Mesendoderm (in vitro differentiated cells): ENCODE results near the gene AFMID.
"Not testable (repeated sequence)": the region's sequence is repeated elsewhere in the genome, so short reads cannot be mapped to it uniquely, and the experiment has no call there.

Experiments used
- DNase-seq: peaks from one replicate; pipeline ENCODE4 v3.0.0; 2013
- H2AK5ac ChIP-seq: 2 replicates; pipeline ENCODE4 v1.6.1; 2013; ENCODE audit warnings: low read length, inconsistent platforms
- H2BK120ac ChIP-seq: 2 replicates; pipeline ENCODE4 v1.6.1; 2013; ENCODE audit warnings: low read depth, mild to moderate bottlenecking, low read length, moderate library complexity, mixed read lengths
- H2BK15ac ChIP-seq: replicated peaks from 2 replicates; pipeline ENCODE4 v1.6.1; 2013; ENCODE audit warnings: low read depth, mild to moderate bottlenecking, moderate library complexity
- H2BK5ac ChIP-seq: 2 replicates; pipeline ENCODE4 v1.6.1; 2013; ENCODE audit warnings: low read length, inconsistent platforms
- H3K18ac ChIP-seq: 2 replicates; pipeline ENCODE4 v1.6.1; 2013; ENCODE audit warnings: mild to moderate bottlenecking, low read length, mixed read lengths
- H3K23ac ChIP-seq: one replicate; pipeline ENCODE4 v1.6.1; 2013; ENCODE audit warnings: low read length
- H3K27ac ChIP-seq: 2 replicates; pipeline ENCODE4 v1.5.1; 2013; ENCODE audit warnings: low read depth, mild to moderate bottlenecking, inconsistent platforms, low read length, moderate library complexity
- H3K27me3 ChIP-seq: 2 replicates; pipeline ENCODE4 v1.6.1; 2013; ENCODE audit warnings: low read length, control low read depth, mild to moderate bottlenecking, inconsistent platforms; ENCODE audit not compliant: insufficient read depth, poor library complexity
- H3K36me3 ChIP-seq: 2 replicates; pipeline ENCODE4 v1.6.1; 2013; ENCODE audit warnings: low read length, inconsistent platforms; ENCODE audit not compliant: control insufficient read depth, insufficient read depth
- H3K4ac ChIP-seq: one replicate; pipeline ENCODE4 v1.6.1; 2013; ENCODE audit warnings: low read depth, mild to moderate bottlenecking, low read length, moderate library complexity
- H3K4me1 ChIP-seq: 2 replicates; pipeline ENCODE4 v1.6.1; 2013; ENCODE audit warnings: low read depth, low read length, inconsistent platforms; ENCODE audit not compliant: control insufficient read depth
- H3K4me2 ChIP-seq: 2 replicates; pipeline ENCODE4 v1.6.1; 2013; ENCODE audit warnings: low read length
- H3K4me3 ChIP-seq: 2 replicates; pipeline ENCODE4 v1.5.1; 2013; ENCODE audit warnings: mild to moderate bottlenecking, low read length
- H3K56ac ChIP-seq: one replicate; pipeline ENCODE4 v1.6.1; 2013; ENCODE audit warnings: low read length
- H3K79me1 ChIP-seq: 2 replicates; pipeline ENCODE4 v1.6.1; 2013; ENCODE audit warnings: low read length, inconsistent platforms
- H3K79me2 ChIP-seq: 2 replicates; pipeline ENCODE4 v1.6.1; 2013; ENCODE audit warnings: mild to moderate bottlenecking, low read length; ENCODE audit not compliant: control insufficient read depth, insufficient read depth
- H3K9ac ChIP-seq: 2 replicates; pipeline ENCODE4 v1.6.1; 2013; ENCODE audit warnings: low read length, inconsistent platforms
- H4K5ac ChIP-seq: one replicate; pipeline ENCODE4 v1.6.1; 2013; ENCODE audit warnings: low read length
- H4K8ac ChIP-seq: one replicate; pipeline ENCODE4 v1.6.1; 2013; ENCODE audit warnings: low read depth, mild to moderate bottlenecking, control low read depth, low read length, moderate library complexity
- WGBS: extraction: QIAGEN DNeasy Blood & Tissue Kit; methylation state at CpG from one replicate; pipeline ENCODE4 v1.1.7; 2013; ENCODE audit warnings: low lambda C conversion rate, missing lambda C conversion rate; ENCODE audit not compliant: insufficient coverage; ENCODE audit errors: extremely low coverage; 5-methylcytosine and 5-hydroxymethylcytosine counted together

AFMID gene

DNA sequence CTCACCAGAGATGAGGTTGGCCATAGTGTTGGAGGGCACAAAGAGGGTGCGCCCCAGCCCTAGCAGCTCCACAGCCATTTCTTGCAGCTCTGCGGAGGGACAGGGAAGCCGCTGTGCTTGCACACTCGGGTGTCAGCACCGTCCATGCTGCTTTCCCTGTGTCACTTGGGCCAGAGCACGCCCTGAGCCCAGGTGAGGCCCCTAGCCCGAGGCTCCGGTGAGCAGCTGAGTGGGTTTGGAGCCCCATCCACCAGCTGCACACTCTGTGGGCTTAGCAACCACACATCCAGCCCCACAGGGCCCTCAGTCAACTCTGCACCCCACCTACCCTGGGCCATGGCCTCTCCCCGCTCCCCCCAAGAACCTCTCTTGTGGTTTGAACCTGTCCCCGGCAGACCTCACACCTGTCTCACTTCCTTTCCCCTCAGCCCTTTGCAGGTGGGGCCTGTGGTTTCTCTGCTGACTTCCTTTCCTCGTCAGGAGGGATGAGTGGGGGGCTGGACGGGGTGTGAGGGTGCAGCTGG lies 65.0 kb downstream of the AFMID start:
- H3K4me3 ChIP-seq, result no peak overlapping the region

DNA sequence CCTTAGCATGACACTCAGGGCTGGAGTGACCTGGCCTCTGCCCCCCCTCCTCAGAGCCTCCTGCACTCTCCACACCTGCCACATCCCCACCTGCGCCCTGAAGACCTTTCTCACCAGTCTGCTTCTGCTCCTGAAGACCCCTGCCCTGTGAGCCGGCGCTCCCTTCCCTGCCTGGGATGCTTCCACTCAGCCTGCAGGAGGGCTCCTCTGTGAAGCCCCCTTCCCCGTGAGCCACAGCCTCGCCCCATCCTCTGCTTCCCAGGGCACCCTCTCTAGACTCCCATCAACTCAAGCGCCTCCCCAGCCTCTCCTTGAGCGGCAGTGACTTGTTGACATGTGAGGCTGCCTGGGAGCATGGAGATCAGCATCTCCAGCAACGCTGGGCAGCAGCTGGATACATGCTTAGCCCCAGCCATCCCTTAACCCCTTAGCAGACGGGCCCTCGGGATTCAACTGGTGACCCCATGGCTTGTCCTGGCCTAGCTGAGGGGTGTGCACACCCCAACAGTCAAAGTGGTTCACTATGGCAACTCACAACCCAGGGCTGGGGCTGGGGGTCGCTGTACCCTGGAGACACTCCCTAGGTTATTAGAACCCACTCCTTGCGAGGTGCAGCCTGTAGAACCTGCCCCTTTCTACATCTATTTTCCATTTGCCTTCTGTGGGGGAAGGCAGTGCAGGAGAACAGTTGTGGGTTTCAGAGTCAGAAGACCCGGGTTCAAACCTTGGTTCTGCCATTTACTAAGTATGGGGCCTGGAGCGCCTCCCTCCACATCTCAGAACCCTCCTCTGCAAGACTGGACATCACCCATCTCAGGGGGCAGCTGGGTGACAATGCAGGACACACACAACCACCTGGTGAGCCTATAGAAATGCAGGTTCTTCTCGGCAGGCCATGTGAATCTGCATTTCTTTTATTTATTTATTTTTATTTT lies 65.8 kb downstream of the AFMID start:
- H2BK120ac ChIP-seq, result no peak overlapping the region
- no peaks in the 10 kb centered on the region for H3K79me1 ChIP-seq
- H3K4me3 ChIP-seq, result no peak overlapping the region
- WGBS, result no CpG with 5 or more reads among the region's 15 CpGs
- H3K27me3 ChIP-seq, result no peaks in the 10 kb centered on the region
- H2BK5ac ChIP-seq, result no peak overlapping the region
- no peak overlapping the region for H4K5ac ChIP-seq
- no peak overlapping the region for H3K27ac ChIP-seq
- H3K18ac ChIP-seq, result no peak overlapping the region
- peaks cover 10% of the 10 kb centered on the region for H3K4me1 ChIP-seq
- no peaks in the 10 kb centered on the region for H3K79me2 ChIP-seq
- no peak overlapping the region for H2AK5ac ChIP-seq
- peak overlapping the region; percentile 25 for H3K9ac ChIP-seq
- no peak for DNase-seq
- H3K56ac ChIP-seq, result peak overlapping the region; percentile 53
- H3K36me3 ChIP-seq, result no peaks in the 10 kb centered on the region
- no peak overlapping the region for H3K4ac ChIP-seq
- no peak overlapping the region for H4K8ac ChIP-seq
- no peak overlapping the region for H2BK15ac ChIP-seq
- no peak overlapping the region for H3K4me2 ChIP-seq
- H3K23ac ChIP-seq, result peak overlapping the region; percentile 12

More for the DNA sequence above, 65.0 kb downstream of the AFMID start:
- no peaks in the 10 kb centered on the region for H3K27me3 ChIP-seq
- H4K5ac ChIP-seq, result no peak overlapping the region
- no peak overlapping the region for H3K56ac ChIP-seq
- DNase-seq, result no peak
- peaks cover 10% of the 10 kb centered on the region for H3K4me1 ChIP-seq
- no peaks in the 10 kb centered on the region for H3K36me3 ChIP-seq
- H3K79me1 ChIP-seq, result no peaks in the 10 kb centered on the region
- H2AK5ac ChIP-seq, result no peak overlapping the region
- no CpG with 5 or more reads among the region's 12 CpGs for WGBS
- H3K9ac ChIP-seq, result no peak overlapping the region
- H2BK120ac ChIP-seq, result no peak overlapping the region
- no peak overlapping the region for H2BK5ac ChIP-seq
- no peak overlapping the region for H2BK15ac ChIP-seq
- H3K23ac ChIP-seq, result no peak overlapping the region
- H3K79me2 ChIP-seq, result no peaks in the 10 kb centered on the region
- H3K4me2 ChIP-seq, result no peak overlapping the region
- H3K4ac ChIP-seq, result no peak overlapping the region
- H4K8ac ChIP-seq, result no peak overlapping the region
- H3K27ac ChIP-seq, result no peak overlapping the region
- H3K18ac ChIP-seq, result no peak overlapping the region

DNA sequence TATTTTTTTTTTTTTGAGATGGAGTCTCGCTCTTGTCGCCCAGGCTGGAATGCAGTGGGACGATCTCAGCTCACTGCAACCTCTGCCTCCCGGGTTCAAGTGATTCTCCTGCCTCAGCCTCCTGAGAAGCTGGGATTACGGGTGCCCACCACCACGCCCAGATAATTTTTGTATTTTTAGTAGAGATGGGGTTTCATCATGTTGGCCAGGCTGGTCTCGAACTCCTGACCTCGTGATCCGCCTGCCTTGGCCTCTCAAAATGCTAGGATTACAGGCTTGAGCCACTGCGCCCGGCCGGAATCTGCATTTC lies 66.4 kb downstream of the AFMID start:
- H2BK120ac ChIP-seq, H3K36me3 ChIP-seq, H2BK5ac ChIP-seq, H3K27me3 ChIP-seq, H3K4me2 ChIP-seq, H3K23ac ChIP-seq, H3K4ac ChIP-seq, H4K8ac ChIP-seq, H3K79me1 ChIP-seq, H4K5ac ChIP-seq, H2AK5ac ChIP-seq, H3K4me3 ChIP-seq, H3K18ac ChIP-seq, DNase-seq, H3K79me2 ChIP-seq, H2BK15ac ChIP-seq, H3K27ac ChIP-seq: not testable (repeated sequence)
- Histone ChIP-seq H3K56ac (peak overlapping the region; percentile 98), H3K9ac (peak overlapping the region; percentile 95), H3K4me1 (peaks cover 14% of the 10 kb centered on the region)
- WGBS, result no CpG with 5 or more reads among the region's 12 CpGs

DNA sequence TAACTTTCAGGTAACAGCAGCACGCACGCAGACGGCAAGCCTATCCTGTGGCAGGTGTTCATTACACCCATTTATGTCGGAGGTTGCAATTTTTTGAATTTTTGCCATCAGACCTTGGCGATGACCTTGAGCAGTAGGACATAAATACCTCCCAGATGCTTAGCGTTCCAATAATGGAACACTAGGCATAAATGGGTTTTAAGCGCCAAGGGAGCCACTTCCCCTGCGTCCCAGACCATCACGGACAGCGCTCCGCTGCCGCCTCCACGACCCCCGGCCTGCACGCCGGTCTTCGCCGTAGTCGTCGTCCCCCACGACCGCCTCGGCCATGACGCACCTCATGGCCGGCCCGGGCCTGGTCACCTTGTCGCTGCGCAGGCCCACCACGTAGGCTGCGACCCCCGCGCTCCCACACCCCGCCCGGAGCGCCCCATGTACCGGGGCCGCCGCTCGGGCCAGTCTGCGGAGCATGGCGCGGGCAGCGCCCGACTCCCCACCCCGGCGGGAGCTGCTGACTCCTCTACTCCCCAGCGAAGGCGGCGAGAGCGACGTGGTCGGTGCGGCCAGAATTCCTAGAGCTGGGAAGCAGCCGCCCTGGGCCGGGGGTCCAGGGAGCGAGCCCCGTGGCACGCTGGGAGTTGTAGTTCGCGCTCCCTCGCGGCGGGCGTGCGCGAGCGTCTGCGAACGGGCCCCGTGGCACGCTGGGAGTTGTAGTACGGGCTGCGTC lies 66.9 kb downstream of the AFMID start:
- peak overlapping the region; percentile 61 for H3K4me3 ChIP-seq
- peak overlapping the region; percentile 58 for H3K27ac ChIP-seq
- peak overlapping the region; percentile 98 for H3K56ac ChIP-seq
- no peak overlapping the region for H4K5ac ChIP-seq
- H3K4me2 ChIP-seq, result peak overlapping the region; percentile 72
- no peak overlapping the region for H2AK5ac ChIP-seq
- H4K8ac ChIP-seq, result no peak overlapping the region
- no peak overlapping the region for H2BK120ac ChIP-seq
- H3K18ac ChIP-seq, result peak overlapping the region; percentile 89
- WGBS, result no CpG with 5 or more reads among the region's 73 CpGs
- no peaks in the 10 kb centered on the region for H3K36me3 ChIP-seq
- no peaks in the 10 kb centered on the region for H3K27me3 ChIP-seq
- H3K4me1 ChIP-seq, result peaks cover 14% of the 10 kb centered on the region
- H3K9ac ChIP-seq, result peak overlapping the region; percentile 95
- H2BK5ac ChIP-seq, result peak overlapping the region; percentile 79
- DNase-seq, result peak; percentile 96
- H3K79me1 ChIP-seq, result no peaks in the 10 kb centered on the region
- H2BK15ac ChIP-seq, result no peak overlapping the region
- H3K79me2 ChIP-seq, result no peaks in the 10 kb centered on the region
- peak overlapping the region; percentile 77 for H3K4ac ChIP-seq
- peak overlapping the region; percentile 96 for H3K23ac ChIP-seq

DNA sequence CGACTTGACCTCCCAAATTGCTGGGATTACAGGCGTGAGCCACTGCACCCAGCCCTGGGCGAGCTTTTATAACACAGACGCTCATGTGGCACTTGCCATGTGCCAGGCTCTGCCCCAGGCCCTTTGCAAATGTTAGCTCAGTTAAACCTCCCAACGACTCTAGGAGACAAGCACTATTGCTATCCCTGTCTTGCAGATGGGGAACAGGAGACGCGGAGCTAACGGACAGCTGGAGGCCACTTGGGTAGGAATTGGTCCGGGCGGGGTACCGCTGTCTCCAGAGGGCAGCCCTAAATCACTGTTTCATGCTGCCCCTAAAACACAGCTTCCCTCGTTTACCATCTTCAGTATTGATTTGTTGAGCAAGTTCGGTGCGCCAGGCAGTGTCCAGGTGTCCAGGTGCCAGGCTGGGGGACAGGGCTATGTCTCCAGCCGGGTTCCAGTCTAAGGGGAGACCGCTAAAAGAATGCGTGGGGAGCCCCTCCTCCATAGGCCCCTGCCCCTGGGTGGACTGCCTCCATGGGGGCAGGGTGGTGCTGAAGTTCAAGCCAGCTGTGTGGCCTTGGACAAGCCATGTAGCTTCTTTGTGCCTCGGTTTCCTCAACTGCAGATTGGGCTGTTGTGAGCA lies 68.0 kb downstream of the AFMID start:
- no peak overlapping the region for H2BK15ac ChIP-seq

More for the DNA sequence above, 68.0 kb downstream of the AFMID start:
- H3K56ac ChIP-seq, result peak overlapping the region; percentile 80
- H2BK120ac ChIP-seq, result no peak overlapping the region
- no peak overlapping the region for H3K4me3 ChIP-seq
- H3K18ac ChIP-seq, result peak overlapping the region; percentile 0
- H3K79me1 ChIP-seq, result no peaks in the 10 kb centered on the region
- no peak overlapping the region for H4K5ac ChIP-seq
- no peaks in the 10 kb centered on the region for H3K27me3 ChIP-seq
- WGBS, result no CpG with 5 or more reads among the region's 18 CpGs
- no peak overlapping the region for H3K27ac ChIP-seq
- H3K4ac ChIP-seq, result no peak overlapping the region
- no peak overlapping the region for H3K4me2 ChIP-seq
- peak overlapping the region; percentile 60 for H2BK5ac ChIP-seq
- H2AK5ac ChIP-seq, result peak overlapping the region; percentile 98
- no peaks in the 10 kb centered on the region for H3K36me3 ChIP-seq
- H3K79me2 ChIP-seq, result no peaks in the 10 kb centered on the region
- H3K9ac ChIP-seq, result no peak overlapping the region
- no peak overlapping the region for H3K23ac ChIP-seq
- H4K8ac ChIP-seq, result no peak overlapping the region
- peaks cover 14% of the 10 kb centered on the region for H3K4me1 ChIP-seq
- no peak for DNase-seq
